Stomach smooth muscle (tissue), 2 donors: Measurements from ENCODE around the gene LTO1.

Experiments used
- H3K27ac ChIP-seq: one replicate; pipeline ENCODE4 v1.7.0; 2013; ENCODE audit warnings: mild to moderate bottlenecking, low read length, inconsistent platforms
- H3K27me3 ChIP-seq, 2 donors: one replicate each; pipeline ENCODE4 v1.7.0; 2013; ENCODE audit warnings: low read length in 2 of 2; ENCODE audit not compliant: insufficient read depth in 2 of 2, control insufficient read depth in 1 of 2
- H3K36me3 ChIP-seq, 2 donors: one replicate each; pipeline ENCODE4 v1.7.0; 2013; ENCODE audit warnings: low read length in 2 of 2; ENCODE audit not compliant: control insufficient read depth in 2 of 2, insufficient read depth in 2 of 2
- H3K4me1 ChIP-seq: one replicate; pipeline ENCODE4 v1.7.0; 2013; ENCODE audit warnings: low read length; ENCODE audit not compliant: control insufficient read depth, insufficient read depth
- H3K4me3 ChIP-seq, 2 donors: one replicate each; pipeline ENCODE4 v1.7.0; 2013; ENCODE audit warnings: low read length in 2 of 2
- H3K9ac ChIP-seq, 2 donors: one replicate each; pipeline ENCODE4 v1.7.0; 2013; ENCODE audit warnings: low read length in 2 of 2, mild to moderate bottlenecking in 1 of 2
- H3K9me3 ChIP-seq, 2 donors: one replicate each; pipeline ENCODE4 v1.7.0; 2013; ENCODE audit warnings: low read length in 2 of 2; ENCODE audit not compliant: control insufficient read depth in 2 of 2
- donor health status: healthy.
- donor health status: Pancreatic carcinoma.

Gene LTO1

GRCh38 chr11:69664901-69665300, 10.3 kb downstream of the LTO1 start:
- H3K27ac ChIP-seq: no peak overlapping the region
- H3K9ac ChIP-seq: no peak overlapping the region
- H3K27me3 ChIP-seq: no peaks in the 10 kb centered on the region
- no peaks in the 10 kb centered on the region for H3K4me1 ChIP-seq
- H3K36me3 ChIP-seq: peaks cover 5 to 41% of the 10 kb centered on the region in 2 donors
- no peaks in the 10 kb centered on the region for H3K9me3 ChIP-seq
- no peak overlapping the region for H3K4me3 ChIP-seq

GRCh38 chr11:69664103-69664775, 10.9 kb downstream of the LTO1 start:
- no peaks in the 10 kb centered on the region for H3K27me3 ChIP-seq
- H3K36me3 ChIP-seq: peaks cover 5 to 37% of the 10 kb centered on the region in 2 donors
- H3K4me3 ChIP-seq: no peak overlapping the region
- no peaks in the 10 kb centered on the region for H3K4me1 ChIP-seq
- H3K27ac ChIP-seq: no peak overlapping the region
- H3K9ac ChIP-seq: no peak overlapping the region
- no peaks in the 10 kb centered on the region for H3K9me3 ChIP-seq

DNA sequence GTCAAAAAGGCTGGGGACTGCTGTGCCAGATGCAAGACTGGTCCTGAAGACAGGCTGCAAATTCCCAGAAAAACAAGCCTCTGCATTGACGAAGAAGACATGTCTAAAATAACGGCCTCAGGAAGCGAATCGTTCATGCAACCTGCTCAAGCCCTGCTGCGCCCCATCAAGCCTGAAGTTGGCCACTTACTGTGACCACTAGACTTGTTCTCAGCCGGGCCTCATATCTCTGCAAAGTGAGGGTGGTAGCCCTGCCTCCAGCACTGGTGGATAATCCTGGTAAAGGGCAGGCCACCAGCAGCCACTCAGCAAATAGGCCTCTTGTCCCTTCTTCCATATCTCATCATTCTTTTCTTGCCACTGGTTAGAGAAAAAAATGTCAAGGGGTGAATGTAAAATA, 11.8 kb downstream of the LTO1 start:
- no peaks in the 10 kb centered on the region for H3K4me1 ChIP-seq
- H3K9me3 ChIP-seq: no peaks in the 10 kb centered on the region
- H3K27ac ChIP-seq: no peak overlapping the region
- H3K9ac ChIP-seq: no peak overlapping the region
- peaks cover 5 to 34% of the 10 kb centered on the region in 2 donors for H3K36me3 ChIP-seq
- no peak overlapping the region for H3K4me3 ChIP-seq
- H3K27me3 ChIP-seq: no peaks in the 10 kb centered on the region

GRCh38 chr11:69662806-69663205, 12.3 kb downstream of the LTO1 start:
- Histone ChIP-seq H3K9me3 (no peaks in the 10 kb centered on the region), H3K4me1 (no peaks in the 10 kb centered on the region), H3K4me3 (no peak overlapping the region), H3K36me3 (peaks cover 5 to 31% of the 10 kb centered on the region in 2 donors), H3K27ac (no peak overlapping the region), H3K9ac (no peak overlapping the region), H3K27me3 (no peaks in the 10 kb centered on the region)

GRCh38 chr11:69662021-69662698, 13.0 kb downstream of the LTO1 start:
- Histone ChIP-seq H3K27ac (no peak overlapping the region), H3K36me3 (peaks cover 5 to 29% of the 10 kb centered on the region in 2 donors), H3K27me3 (no peaks in the 10 kb centered on the region), H3K9ac (no peak overlapping the region), H3K4me1 (no peaks in the 10 kb centered on the region), H3K9me3 (no peaks in the 10 kb centered on the region), H3K4me3 (no peak overlapping the region)

GRCh38 chr11:69661413-69661715, 13.8 kb downstream of the LTO1 start:
- Histone ChIP-seq H3K9me3 (no peaks in the 10 kb centered on the region), H3K4me3 (no peak overlapping the region), H3K9ac (no peak overlapping the region), H3K36me3 (peaks cover 5 to 23% of the 10 kb centered on the region in 2 donors), H3K4me1 (no peaks in the 10 kb centered on the region), H3K27me3 (no peaks in the 10 kb centered on the region), H3K27ac (no peak overlapping the region)

GRCh38 chr11:69660001-69660500, 15.1 kb downstream of the LTO1 start:
- no peak overlapping the region for H3K4me3 ChIP-seq
- H3K9me3 ChIP-seq: no peaks in the 10 kb centered on the region
- H3K27me3 ChIP-seq: no peaks in the 10 kb centered on the region
- H3K4me1 ChIP-seq: no peaks in the 10 kb centered on the region
- H3K27ac ChIP-seq: no peak overlapping the region
- H3K36me3 ChIP-seq: peaks cover 5 to 20% of the 10 kb centered on the region in 2 donors
- H3K9ac ChIP-seq: no peak overlapping the region

DNA sequence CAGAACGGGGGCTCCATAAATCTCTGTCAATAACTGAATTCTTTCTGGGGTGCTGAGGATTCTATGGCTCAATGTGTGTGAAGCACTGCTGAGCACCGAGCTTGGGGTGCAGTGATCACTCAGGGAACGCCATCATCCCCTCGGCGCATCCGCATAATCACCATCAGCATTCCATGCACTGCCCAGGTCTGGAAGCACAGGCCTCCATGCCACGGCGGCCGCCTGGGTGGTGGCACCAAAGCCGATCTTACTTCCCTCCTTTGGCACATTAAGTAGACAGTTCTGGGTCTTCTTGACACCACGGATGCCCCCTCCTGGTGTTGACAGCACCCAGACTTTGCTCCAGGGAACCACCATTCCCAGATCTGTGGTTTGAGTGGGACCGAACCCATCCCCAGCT, 15.6 kb downstream of the LTO1 start:
- no peak overlapping the region for H3K9ac ChIP-seq
- H3K36me3 ChIP-seq: peaks cover 5 to 15% of the 10 kb centered on the region in 2 donors
- no peaks in the 10 kb centered on the region for H3K9me3 ChIP-seq
- no peak overlapping the region for H3K4me3 ChIP-seq
- H3K4me1 ChIP-seq: no peaks in the 10 kb centered on the region
- H3K27me3 ChIP-seq: no peaks in the 10 kb centered on the region
- H3K27ac ChIP-seq: no peak overlapping the region

GRCh38 chr11:69658626-69659450, 16.3 kb downstream of the LTO1 start:
- H3K36me3 ChIP-seq: peaks cover 0 to 9% of the 10 kb centered on the region in 2 donors
- no peaks in the 10 kb centered on the region for H3K4me1 ChIP-seq
- no peak overlapping the region for H3K4me3 ChIP-seq
- no peak overlapping the region for H3K27ac ChIP-seq
- no peak overlapping the region for H3K9ac ChIP-seq
- H3K27me3 ChIP-seq: no peaks in the 10 kb centered on the region
- no peaks in the 10 kb centered on the region for H3K9me3 ChIP-seq

DNA sequence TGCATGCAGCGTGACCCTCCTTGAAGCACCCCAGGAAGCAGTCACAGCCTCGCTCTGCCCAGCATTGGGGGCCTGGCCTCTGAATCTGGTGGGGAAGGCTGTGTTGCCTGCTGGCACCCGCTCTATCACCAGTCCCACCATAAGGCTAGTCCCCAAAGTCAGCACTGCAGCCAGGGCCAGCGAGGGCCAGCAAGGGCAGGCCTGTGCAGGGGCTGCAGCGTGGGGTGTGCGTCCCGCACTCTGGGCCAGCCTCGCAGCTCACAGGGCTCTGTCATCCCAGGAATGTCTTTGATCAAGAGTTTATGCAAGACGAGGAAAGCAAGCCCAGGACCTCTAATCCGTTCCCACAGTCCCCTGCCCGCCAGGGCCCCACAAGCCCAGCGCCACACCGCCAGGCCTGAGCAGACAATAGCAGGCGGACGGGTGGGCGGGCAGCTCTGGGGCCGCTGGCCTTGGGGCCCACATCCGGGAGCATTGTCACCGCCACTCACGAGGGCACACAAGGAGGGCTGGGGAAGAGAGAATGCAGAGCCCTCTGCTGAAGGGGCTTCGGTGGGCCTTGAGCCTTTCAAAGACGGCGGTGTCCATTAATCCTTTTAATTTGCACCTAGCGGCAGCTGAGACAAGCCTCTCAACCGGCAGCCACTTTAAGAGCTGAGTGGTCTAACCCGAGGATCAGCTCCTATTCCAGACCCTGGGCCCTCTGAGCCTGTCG, 17.1 kb downstream of the LTO1 start:
- Histone ChIP-seq H3K9me3 (no peaks in the 10 kb centered on the region), H3K4me3 (no peak overlapping the region), H3K36me3 (peaks cover 0 to 7% of the 10 kb centered on the region in 2 donors), H3K9ac (no peak overlapping the region), H3K4me1 (no peaks in the 10 kb centered on the region), H3K27ac (no peak overlapping the region), H3K27me3 (no peaks in the 10 kb centered on the region)
